Muscle of arm (tissue), 12 donors: Measurements from ENCODE around the gene TRIP12. TPM values are rescaled to one million over a fixed set of nuclear protein-coding genes. Genes with fewer than 3 reads are reported as not detected.
"Not testable (repeated sequence)": the region's sequence is repeated elsewhere in the genome, so short reads cannot be mapped to it uniquely, and the experiment has no call there.

Source experiments
- DNase-seq: peaks from one replicate; pipeline ENCODE4 v3.0.0-alpha.2; 2013
- polyA plus RNA-seq, 12 donors: library from polyadenylated mRNA; unstranded; fragments of 120-200 nt; gene quantifications; one replicate each; pipeline ENCODE4 v1.2.1, GENCODE V29; 2013; ENCODE audit not compliant: insufficient read length in 12 of 12

Gene TRIP12
- polyA plus RNA-seq, 12 donors: 162 to 611 (median 198) TPM

DNA sequence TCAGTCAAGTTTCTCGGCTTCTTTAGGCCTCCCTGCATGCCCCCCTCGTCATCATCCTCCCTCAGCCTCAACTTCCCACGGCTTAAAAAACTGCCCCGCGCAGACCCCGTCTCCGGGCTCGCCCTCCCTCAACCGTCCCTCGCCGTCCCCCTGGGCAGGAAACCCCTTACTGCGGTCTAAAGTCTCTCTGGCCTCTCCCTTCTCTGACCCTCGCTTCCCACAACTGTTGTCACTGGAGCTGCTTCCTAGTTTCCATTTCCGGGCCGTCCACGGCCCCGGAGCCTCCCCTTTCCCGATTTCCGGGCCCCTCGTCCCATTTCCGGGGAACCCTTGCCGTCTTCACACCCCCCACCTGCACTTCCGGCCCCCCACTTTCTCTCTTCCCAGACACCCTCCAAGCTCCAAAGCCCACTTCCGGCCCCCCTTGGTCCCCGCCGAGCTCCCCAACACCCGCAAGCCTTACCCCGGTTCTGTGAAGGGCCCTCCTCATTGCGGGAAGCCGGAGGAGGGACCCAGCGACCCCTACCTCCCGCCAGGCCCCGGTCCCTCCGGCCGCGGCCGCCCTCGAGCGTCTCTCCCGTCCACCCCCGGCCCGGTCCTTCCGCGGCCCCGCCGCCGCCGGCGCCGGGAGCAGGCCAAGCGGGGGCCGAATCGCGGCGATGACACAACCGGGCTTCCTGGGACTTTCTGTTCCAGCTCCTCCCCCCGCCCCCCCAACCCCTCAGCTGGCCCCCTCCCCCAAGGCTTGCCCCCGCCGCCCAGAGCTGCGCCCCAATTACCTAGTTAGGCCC lies 513 bp downstream of the TRIP12 start:
- peak; percentile 77 for DNase-seq

DNA sequence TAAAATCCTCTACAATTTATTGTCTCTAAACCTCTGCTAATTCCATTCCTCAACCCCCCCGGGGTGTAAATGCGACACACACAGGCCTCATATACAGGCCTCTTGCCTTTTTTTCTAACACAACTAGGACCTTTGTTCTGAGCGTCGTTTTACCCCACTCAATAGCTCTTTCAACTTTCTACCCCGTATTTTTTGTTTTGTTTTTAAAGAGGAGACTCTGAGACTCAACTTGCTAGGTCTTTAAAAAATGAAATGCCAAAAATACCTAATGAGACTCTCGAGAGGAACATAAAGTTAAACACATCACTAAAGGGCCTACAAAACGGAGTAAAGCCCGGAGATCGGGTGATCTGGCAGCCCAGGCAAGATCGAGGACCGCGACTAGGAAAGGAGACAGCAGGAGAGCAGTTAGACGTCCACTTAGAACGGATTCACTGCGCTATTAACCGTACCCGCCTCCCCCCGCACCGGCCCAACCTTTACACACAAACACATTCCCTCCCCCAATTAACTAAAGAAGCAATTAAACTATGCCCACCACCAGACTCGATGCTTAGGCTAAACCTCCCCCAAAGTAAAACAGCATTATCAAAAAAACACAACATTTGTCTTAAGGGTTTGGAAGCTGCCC lies 1.7 kb downstream of the TRIP12 start:
- DNase-seq: peak; percentile 25

DNA sequence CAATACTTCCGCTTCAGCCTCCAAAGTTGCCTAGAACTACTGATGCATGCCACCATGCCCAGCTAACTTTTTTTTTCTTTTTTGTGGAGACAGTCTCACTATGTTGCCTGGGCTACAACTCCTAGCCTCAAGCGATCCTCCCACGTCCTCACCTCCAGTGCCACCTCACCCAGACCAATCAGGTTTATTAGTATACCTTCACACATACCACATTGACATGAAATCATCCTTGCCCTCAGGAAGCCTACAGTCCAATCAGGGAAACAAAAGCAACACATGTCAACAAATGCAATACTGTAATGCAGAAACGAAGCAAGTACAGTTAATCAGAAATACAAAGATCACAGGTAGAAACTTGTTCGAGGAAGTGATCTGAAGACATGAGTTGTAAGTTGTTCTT lies 4.0 kb downstream of the TRIP12 start:
- no peak for DNase-seq

DNA sequence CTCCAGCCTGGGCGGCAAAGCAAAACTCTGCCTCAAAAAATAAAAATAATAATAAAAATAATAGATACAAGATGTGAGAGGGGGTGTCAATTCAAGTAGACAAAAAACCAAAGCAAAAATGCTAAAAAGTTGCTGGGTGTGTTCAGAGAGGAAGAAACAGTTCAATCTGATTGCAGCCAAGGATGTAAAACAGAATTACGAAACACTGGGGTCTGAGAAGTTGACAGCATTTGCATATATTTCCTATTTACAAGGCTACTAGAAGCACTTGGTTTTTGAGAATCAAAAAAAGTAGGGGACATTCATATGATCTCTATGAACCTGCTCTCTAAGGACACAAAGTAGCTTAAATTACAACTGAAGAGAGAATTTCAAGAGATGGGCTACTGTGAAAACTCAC lies 7.6 kb downstream of the TRIP12 start:
- DNase-seq: no peak

DNA sequence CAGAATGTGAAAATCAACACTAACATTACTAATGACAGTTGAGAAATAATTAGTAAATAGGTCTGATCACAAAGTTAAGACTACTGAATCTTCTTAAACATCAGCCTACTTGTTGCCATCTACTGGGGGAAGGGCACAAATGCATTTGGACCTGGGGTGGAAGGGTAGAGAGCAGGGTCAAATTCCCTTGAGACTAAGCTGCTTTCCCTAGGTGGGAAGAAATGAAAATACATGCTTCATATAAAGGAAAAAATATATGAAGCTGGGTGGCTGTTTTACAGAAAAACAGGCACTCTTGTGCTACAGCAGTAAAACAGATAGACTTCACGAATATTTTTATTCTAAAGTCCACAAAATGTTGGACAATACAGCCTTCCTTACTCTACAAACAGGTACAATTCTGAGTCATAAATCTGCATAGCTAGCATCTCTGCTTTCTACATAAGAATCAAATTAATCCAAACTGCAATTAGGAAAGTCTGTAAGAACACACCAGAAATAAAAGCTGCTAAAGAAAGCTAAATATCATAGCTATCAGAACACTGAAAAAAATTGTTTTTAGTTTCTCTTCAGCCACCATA lies 10.9 kb downstream of the TRIP12 start:
- DNase-seq: no peak

DNA sequence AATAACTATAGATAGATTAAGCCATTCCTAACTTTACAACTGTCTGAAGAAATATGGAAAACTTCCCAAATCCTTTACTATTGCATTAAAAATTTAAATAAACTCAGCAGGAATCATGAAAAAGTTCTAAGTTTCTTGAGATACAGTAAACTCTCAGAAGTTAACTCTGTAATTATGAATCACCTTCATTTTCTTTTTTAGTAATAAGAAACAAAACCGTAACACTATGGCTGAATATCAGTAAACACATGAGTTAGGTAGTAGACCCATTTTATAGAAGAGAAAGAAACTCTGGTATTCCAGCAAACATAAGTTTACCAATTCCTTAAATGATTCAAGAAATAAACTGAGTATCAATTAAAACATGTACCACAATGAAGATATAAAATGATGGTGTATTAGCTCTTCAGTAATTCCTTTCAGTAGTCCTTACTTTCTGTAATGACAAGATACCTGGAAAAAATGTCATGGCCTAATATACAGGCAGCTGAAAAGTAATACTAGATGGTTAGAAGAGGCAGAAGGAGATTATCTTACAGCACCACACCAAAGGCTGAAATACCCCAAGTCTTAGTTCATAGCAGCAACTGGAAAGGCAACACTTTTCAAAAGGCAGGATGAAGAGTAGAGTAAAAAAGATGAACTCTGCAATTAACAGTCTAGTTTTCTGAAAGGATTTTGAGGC lies 11.5 kb downstream of the TRIP12 start:
- DNase-seq: no peak

DNA sequence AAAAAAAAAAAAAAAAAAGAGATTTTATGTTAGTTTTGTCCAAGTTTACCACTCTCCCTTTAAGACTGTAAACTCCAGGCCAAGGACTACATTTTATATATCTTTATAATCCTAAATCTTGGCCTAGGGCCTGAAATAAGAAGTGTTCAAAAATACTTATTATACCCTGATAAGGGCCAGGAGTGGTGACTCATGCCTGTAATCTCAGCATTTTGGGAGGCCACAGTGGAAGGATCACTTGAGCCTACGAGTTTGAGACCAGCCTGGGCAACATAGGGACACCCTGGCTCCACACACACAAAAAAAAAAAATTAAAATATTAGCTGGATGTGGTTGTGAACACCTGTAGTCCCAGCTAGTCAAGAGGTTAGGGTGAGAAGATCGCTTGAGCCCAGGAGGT lies 12.7 kb downstream of the TRIP12 start:
- no peak for DNase-seq

DNA sequence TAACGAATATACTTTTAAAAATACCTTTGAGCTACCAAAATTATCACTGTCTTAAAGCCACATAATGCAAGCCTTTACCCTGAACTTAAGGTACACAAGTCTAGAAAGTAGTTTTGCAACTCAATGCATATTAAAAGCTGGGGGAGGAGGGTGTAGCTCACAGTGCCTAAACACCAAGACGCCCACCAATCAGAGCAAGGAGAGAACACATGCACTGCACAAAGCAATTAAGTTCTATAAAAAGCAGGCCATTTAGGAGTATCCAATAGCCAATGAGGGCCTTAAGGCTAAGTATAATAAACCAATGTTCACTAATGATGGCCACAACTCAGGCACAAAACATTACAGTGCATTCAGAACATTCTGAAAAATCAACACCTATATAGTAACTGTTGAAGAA lies 16.2 kb downstream of the TRIP12 start:
- DNase-seq: no peak

DNA sequence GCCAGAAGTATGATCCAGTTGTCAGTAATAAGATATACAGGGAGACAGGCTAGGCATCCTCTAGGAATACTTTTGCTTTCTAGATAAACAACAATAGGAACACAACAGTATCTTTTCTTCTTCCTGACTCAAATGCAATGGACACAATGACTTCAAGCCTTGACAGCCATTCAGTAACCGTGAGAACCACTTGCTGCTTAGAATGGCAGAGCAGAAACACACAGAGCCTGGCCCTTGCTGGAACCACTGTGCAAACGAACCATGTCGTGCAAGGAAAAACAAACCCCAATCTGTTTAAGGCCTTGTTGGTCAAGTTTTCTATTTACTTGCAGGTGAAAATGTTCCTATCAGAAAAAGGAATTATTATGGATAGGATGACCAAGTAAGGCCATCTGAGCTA lies 18.8 kb downstream of the TRIP12 start:
- no peak for DNase-seq

DNA sequence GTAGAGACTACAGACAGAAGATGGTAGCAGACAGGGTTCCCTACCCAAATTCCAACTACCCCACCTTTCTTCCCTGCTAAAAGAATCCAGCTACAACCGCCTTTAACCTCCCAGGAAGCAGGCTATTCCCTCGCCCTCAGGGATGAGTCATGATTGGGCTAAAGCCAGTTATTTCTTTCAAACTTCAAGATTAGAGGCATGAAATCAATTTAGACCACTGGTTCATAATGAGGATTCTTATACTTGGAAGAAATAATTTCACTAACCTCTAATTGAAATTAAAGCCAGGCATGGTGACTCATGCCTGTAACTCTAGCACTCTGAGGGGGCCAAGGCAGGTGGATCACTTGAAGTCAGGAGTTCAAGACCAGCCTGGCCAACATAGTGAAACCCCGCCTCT lies 20.0 kb downstream of the TRIP12 start:
- DNase-seq: no peak

DNA sequence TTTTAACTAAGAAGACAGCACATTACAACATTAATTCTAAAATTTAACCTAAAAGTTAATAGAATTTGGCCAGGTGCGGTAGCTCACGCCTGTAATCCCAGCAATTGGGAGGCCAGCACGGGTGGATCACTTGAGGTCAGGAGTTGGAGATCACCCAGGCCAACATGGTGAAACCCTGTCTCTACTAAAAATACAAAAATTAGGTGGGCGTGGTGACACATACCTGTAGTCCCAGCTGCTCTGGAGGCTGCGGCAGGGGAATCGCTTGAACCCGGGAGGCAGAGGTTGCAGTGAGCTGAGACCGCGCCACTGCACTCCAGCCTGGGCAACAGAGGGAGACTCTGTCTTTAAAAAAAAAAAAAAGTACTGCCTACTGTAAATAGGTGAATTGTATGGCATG lies 21.3 kb downstream of the TRIP12 start:
- DNase-seq: not testable (repeated sequence)

DNA sequence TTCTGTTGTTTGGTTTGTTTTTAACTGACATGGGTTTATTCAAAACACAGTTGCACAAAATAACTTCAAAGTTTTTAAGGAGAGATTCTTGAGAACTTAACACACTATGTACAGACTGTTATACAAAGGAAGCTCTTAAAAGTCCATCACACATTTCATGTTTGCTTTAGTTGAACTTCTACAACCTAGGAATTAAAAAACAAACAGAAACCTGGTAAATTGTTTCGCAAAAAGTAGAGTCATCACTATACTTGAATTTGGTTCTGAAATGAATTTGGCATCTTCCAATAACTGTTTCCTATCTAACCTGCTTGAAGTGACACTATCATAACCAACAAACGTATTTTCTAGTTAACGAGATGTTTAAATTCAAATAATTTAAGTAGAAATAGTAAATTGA lies 21.8 kb downstream of the TRIP12 start:
- no peak for DNase-seq

DNA sequence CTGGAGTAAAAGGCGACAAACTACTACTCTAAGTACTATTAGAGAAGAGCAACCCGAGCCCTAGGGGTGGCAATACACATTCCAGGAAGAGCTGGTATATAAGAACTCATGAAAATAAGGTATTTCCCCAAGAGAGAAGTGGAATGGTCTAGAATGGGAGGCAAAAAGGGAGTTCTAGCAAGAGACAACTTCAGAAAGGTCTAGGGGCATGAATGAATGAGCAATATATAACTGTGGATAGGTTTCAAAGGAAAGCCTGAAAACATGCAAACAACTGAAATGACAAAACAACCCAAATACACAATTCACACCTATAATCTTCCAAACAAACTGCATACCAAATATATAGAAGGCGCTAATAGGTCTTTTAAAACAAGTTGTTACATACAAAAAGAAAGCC lies 22.2 kb downstream of the TRIP12 start:
- no peak for DNase-seq

DNA sequence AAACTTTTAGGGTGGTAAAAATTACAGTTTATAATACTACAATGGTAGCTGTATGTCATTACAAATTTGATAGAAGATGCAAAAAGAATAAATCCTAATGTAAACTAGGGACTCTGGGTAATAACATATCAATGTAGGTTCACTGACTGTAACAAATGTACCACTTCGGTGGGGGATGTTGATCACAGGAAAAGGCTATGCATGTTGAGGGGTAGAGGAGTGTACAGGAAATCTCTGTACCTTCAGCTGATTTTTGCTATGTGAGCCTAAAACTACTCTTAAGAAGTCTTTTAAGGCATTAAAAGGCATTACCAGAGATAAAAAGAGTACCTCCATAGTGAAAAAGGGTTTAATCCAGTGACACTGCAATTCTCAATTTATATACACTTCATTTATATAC lies 25.0 kb downstream of the TRIP12 start:
- DNase-seq: no peak

DNA sequence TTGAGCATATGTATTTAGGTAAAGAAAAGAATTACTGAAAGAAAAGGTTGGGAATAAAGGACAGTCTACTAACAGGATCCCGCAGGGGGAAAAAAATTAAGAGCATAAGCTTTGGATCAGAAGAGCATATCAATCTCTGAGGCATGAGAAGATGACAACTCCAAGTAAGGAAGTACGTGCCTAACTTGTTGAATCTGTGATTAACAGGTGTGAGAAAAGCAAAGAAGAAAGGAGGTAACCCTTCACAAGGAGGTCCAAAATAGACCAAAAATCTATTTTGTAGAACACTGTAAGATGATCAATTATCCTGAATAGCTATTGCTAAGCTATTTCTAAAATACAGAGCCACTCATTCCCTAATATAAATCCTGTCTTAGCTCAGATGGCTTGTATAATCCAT lies 32.8 kb downstream of the TRIP12 start:
- DNase-seq: no peak

DNA sequence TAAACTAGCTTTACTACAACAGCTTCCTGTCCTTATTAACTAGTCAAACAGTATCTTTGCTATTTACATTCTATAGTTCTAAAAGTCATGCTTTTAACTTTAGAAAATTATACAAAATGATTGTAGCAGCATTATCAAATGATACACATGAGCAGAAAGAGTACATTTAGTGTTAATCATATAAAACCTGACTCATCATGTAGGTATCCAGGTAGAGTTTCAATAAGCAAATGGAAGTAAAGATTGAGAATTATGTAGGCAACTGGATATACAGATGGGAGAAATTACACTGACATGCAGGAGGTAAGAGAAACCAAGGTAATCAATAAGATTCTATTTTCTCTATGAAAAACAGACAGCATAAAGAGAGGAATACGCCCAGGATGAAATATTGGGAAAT lies 33.8 kb downstream of the TRIP12 start:
- no peak for DNase-seq

DNA sequence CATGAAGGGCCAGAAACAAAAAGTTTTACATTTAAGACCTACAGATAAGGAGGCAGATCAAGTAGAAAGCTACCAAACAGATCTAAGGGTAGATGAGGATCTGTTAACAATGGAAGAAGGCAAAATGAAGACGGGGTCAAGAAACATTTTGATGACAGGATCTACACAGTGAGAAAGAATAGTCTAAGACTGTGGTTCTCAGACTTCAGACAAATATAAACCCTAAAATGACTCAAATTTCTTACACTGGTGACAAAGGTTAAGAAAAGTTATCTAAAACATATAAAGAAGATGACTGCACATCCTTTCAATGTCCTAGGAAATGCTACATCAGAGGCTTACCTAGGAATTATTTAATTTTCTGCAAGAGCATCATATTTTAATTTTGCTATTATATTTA lies 34.4 kb downstream of the TRIP12 start:
- no peak for DNase-seq

DNA sequence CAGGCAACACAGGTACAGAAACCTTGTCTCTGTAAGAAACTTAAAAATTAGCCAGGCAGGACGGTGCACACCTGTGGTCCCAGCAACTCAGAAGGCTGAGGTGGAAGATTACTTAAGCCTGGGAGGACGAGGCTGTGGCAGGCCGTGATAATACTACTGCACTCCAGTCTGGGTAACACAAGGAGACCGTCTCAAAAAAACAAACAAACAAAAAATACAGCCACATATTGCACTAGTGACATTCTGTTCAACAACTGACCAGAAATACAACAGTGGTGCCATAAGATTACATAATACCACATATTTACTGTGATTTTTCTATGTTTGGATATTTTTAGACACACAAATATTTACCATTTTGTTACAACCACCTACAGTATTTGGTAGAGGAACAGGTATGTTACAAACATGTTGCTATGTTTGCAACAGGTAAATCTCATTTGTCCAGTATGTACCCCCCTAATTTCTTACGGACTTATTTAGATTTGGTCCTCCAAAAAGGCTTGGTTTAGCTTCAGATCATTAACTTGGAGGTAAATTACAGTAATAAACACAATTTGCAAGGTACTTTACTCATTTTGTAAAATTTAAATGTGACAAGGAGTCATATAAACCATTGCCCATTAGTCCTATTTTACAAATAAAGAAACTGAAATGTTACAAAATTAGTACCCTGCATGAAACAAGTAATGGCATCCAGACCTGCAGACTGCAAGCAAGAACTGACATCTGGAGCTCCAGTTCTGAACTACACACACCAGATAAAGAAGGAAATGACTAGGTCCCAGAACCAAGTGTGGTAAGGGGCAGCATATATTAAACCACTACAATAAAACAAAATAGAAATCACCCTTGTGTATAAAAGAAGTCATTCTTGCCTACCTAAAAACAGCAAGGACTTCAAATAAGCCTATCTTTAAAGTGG lies 36.8 kb downstream of the TRIP12 start:
- DNase-seq: no peak

DNA sequence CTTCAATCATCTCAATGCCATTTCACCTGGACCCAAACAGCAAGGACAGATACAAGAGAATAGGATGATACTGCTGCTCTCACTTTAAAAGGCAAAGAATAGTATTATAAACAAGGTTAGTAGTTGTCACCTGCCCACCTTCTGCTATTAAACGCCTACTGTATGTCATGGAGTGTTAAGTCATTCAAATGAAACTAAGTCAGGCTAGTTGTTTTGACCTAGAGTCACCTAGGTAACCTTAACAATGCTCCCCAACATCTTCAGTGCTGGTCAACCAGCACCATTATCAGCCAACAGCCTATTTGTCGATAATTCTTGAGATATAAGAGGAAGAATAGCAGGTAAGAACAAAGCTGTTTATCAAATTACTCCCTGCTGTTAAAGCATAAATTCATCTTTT lies 39.2 kb downstream of the TRIP12 start:
- no peak for DNase-seq

DNA sequence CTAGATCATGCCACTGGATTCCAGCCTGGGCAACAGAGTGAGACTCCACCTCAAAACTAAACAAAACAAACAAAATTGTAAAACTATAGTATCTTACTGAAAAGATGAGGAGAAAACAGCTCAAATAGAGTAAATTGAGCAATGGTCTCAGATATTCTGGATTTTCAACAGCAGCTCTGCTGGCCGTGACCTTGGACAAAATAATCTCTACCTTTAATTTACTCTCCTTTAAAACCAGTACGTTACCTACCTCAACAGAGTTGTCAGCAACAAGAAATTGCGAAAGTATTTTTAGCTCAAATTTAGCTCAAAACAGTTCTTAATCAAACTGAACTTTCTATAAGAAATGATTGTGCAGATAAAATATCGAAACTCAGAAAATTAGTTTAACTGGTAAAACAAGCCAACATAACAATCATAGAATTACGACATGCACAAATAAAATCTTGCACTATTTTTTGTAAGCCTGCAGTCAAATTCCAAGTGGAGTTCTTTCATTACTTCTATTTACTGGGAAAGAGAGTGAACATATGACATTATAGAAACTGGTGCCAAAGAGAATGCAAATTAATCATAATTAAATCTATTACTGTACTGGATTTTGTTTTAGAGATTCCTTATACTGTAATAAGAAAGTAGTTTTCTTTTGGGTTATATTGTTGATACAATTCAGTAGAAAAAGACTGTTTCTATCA lies 40.8 kb downstream of the TRIP12 start:
- no peak for DNase-seq
